ENCODE data around the gene SLC16A3.

Gene SLC16A3

DNA sequence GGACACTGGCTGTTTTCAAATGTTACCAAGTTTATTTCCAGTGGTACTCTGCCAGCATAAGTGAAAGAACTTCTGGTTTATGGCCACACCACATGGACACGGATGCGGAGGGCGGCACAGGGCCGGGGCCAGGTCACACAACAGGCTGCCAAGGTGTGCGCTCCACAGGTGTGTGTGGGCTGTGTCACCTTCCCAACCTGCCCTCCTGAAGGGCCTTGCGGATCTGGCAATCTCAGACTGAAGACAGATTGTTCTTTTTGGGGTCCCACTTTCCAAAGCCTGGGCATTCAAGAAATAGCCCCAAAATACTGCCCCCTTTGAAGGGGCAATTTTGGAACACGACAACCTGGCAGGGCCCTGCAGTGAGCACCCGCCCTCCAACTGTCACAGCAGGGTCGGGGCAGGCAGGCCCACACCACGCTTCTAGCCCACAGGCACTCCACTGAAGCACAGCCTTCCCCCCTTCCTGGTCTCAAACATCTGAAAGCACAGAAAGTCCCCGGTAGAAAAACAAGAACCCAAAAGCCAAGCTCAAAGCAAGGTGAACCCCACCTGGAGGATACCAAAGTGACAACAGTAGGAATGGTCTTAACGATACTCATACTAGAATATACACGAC, 41.1 kb downstream of the SLC16A3 start:
- no peak for DNase-seq

- DNase-seq = no peak
Measured at GRCh38 chr17:82270651-82271050, 41.8 kb downstream of the SLC16A3 start.

GRCh38 chr17:82271401-82271800, 42.6 kb downstream of the SLC16A3 start:
- no peak for DNase-seq

GRCh38 chr17:82272495-82273326, 43.9 kb downstream of the SLC16A3 start:
- DNase-seq = no peak

DNA sequence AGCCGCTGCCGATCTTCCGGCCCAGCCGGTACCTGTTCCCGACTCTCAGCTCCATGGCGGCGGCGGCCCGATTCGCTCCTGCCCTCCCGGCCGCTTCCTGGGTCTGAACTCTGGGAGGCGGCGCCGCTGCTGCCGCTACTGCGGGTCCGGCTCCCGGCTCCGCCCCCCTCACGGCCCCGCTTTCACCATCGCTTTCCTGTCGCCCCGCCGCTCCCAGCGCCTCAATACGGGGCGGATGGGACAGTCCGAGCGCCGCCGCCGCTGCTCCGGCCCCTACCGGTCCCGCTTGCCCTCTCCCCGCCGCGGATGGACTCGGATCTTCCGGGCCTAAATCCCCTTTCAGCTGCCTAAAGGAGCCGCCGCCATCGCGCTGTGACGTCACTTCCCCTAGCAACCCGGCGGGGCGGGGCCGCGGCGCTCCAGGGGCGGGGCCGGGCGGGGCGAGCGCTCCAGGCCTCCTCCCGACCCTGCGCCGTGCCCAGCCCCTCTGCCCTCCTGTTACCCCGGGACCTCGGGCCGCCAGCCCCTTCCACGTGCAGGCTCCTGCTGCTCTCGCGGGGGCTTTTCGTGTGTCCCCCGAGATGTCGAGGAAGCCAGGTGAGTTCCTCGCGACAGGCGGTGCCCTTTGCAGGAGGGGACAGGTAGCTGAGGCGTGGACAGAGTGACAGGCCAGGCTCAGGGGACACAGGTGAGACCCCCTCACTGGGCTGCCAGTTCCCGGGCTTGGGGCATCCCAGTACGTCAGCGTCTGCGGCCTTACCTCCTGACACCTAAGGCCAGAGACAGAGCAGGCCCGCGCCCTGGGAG, 44.7 kb downstream of the SLC16A3 start, which contains the start of gene CSNK1D:
CSNK1D (minus strand) TSS at position 374 of the 807 bp plus-strand sequence; CDS start at position 55, 319 bp downstream.
- peak; percentile 91 for DNase-seq

DNA sequence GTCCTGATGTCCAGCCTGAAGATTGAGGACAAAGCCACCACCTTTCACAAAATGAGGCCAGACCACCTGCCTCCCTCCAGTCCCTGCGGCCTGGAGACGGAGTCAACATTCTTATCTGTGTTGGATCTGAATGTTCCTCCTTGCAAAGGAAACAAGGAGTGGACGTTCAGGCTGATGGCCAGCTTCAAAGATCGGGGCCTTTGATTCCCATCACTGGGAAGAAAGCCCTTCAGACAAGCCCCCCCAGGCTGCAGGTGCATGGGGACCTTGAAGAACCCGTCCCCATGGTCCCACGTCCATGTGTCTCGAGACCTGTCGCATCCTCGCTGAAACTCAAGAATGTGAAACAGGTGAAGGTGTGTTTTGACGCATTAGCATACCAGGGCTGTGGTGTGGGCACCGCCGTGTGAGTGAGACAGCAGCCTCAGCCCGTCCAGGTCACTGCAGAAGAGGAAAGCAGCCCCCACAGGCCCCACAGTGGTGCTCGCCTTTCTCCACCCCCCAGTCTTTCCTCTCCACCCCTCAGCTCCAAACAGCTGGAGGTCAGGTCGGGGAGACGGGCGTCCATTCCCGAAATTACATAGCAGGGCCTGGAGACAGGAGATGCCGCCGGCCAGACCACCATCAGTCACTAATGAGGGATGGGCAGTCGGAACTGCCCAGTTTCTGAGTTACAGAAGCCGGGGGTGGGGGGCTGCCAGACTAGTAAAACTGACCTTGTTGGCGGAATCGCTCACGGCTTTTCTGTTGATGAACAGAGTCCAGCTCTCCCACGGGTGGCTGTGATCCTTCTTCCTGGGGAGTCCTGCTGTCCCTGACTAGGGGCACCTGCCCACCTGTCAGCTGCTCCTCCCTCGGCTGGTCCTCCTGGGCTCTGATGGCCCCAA, 45.5 kb downstream of the SLC16A3 start:
- DNase-seq = no peak

DNA sequence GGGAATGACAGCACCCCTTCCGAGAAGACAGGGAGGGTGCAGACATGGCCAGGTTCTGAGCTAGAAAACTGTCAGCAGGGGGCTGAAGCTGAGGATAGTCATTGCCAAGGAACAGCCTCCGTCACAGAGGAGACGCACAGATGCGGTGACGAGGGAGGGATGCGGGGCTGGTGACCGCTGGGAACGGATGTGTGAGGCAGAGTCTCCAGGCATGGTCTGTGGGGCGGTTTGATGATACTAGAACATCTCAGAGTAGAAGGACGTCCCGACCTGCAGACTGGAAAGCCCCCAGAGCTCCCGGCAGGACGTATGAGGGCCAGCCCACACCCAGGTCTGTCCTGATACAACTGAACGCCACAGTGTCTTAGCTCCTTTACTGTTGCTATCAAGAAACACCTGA, 46.5 kb downstream of the SLC16A3 start:
- DNase-seq = no peak

DNA sequence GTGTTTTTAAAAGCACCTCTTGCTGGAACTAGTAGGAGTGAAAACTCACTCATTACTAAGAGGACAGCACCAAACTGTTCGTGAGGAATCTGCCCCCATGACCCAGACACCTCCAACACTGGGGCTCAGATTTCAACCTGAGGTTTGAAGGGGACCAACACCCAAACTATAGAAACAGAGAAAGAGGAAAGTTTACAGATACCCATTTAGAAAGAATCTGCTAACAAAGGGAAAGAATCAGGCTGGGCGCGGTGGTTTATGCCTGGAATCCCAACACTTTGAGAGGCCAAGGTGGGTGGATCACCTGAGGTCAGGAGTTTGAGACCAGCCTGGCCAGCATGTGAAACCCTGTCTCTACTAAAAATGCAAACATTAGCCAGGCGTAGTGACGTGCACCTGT, 48.1 kb downstream of the SLC16A3 start:
- no peak for DNase-seq

- no peak for DNase-seq
Measured at GRCh38 chr17:82277851-82278250, 49.0 kb downstream of the SLC16A3 start.

- no peak for DNase-seq
Measured at GRCh38 chr17:82278308-82278707, 49.5 kb downstream of the SLC16A3 start.

DNA sequence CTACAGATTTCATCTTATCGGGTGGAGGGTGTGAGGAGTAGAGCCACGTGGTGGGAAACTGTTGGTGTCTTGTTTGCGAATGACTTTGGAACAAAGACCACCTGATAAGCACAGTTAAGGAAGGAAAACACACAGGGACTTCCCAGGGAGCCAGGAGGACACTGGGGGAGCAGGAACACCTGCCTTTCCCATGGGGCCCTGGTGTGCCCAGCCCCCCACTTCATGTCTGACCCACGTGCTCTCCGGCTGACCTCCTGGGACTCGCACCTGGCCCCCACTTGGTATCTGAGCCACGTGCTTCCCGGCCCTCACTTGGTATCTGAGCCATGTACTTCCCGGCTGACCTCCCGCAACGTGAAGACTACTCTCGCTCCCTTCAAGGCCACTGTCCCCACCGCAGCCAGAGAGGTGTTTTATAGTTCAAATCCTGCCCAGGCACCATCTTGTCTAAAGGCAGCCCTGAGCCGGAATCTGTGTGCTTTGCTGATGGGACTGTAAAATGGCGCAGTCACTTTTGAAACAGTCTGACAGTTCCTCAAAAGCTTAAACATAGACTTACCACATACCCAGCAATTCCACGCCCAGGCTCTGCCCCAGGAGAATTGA, 50.0 kb downstream of the SLC16A3 start:
- no peak for DNase-seq

DNA sequence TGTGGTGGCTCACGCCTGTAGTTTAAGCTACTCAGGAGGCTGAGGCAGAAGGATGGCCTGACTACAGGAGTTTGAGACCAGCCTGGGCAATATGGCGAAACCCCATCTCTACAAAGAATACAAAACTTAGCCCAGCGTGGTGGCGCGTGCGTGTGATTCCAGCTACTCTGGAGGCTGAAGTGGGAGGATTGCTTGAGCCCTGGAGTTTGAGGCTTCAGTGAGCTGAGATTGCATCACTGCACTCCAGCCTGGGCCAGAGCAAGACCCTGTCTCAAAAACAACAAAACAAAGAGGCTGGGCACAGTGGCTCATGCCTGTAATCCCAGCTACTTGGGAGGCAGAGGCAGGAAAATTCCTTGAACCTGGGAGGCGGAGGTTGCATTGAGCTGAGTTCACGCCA, 51.7 kb downstream of the SLC16A3 start:
- no peak for DNase-seq

- no peak for DNase-seq
Measured at GRCh38 chr17:82281076-82281475, 52.2 kb downstream of the SLC16A3 start.

- DNase-seq = no peak
Measured at GRCh38 chr17:82281502-82282238, 52.8 kb downstream of the SLC16A3 start.

- no peak for DNase-seq
Measured at GRCh38 chr17:82282239-82283207, 53.7 kb downstream of the SLC16A3 start.

DNA sequence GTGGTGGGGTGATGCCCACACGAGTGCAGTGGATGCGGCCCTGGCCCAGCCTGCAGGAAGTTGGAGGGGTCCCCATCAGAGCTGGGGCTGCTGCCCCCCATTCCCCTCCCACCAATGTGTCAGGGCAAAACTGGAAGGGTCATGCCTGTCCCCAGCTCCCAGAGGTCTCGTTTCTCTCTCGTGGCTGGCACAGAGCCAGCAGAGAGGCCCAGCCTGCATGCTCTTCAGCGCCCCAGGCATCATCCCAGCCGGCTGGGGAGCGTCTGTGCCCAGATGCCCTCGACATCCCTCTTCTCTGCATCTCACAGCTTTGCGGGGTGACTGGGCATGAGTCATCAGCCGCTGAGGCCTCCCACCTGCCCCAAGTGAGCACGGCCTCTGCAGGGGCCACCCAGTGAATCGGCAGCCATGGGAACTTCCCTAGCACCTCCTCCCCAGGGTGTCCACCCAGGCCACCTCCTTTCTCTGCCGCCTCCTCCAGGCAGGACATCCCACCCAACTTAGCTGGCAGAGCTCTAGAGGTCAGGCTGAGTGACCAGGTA, 54.4 kb downstream of the SLC16A3 start:
- DNase-seq = no peak

DNA sequence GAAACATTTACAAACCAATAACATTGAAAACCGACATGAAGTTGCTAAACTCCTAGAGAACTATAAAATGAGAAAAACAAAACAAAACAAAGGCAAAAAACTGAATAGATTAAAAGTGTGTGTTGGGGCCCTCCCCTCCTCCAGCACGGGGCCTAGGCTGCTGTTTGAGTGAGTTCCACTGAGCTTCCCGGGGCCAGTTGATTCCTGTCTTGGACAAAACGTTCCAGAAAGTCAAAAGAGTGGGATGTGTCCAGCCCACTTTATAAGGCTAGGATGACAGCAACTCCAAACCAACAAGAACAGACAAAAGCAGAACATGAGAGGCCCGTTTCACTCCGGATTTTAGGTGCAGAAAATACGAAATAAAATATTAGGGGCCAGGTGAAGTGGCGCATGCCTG, 56.3 kb downstream of the SLC16A3 start:
- no peak for DNase-seq

- DNase-seq = no peak
Measured at GRCh38 chr17:82287013-82287867, 58.4 kb downstream of the SLC16A3 start.
